ENCODE results near the gene LMNTD2. TPM values are rescaled to one million over a fixed set of nuclear protein-coding genes. Genes with fewer than 3 reads are reported as not detected.

LMNTD2 gene
- total and polyA plus RNA-seq, 3 experiments from 2014 or later: 1.1 to 2.4 (median 1.2) TPM

GRCh38 chr11:593347-593746 lies 32.8 kb upstream of the LMNTD2 start:
- Histone ChIP-seq H3K4me1 (ENCODE audit: insufficient read depth, low read length) (peaks cover 5% of the 10 kb centered on the region), H3K9me3 (ENCODE audit: low read length) (no peaks in the 10 kb centered on the region), H3K27ac (ENCODE audit: low read depth, low read length) (no peak overlapping the region), H3K4me3 (ENCODE audit: low read length) (no peak overlapping the region), H3K27me3 (ENCODE audit: insufficient read depth, low read length, poor library complexity, severe bottlenecking) (no peaks in the 10 kb centered on the region), H3K36me3 (ENCODE audit: insufficient read depth, low read length) (peaks cover 46% of the 10 kb centered on the region)
- no peak overlapping the region for H3K4me3 Mint-ChIP-seq
- H3K9me3 Mint-ChIP-seq: no peaks in the 10 kb centered on the region
- ChIA-PET POLR2A (no interaction called here), CTCF (no interaction called here)
- peak overlapping the region in 1 of 8 donors; percentile 27 for H3K27ac Mint-ChIP-seq
- H3K4me1 Mint-ChIP-seq: peaks cover 13 to 32% (median 24%) of the 10 kb centered on the region in 3 donors
- DNase-seq: no peak
- no peaks in the 10 kb centered on the region for H3K27me3 Mint-ChIP-seq
- H3K36me3 Mint-ChIP-seq: peaks cover 0 to 86% (median 22%) of the 10 kb centered on the region in 3 donors

GRCh38 chr11:592918-593317 lies 32.4 kb upstream of the LMNTD2 start:
- Mint-ChIP-seq H3K4me1 (peaks cover 18 to 36% (median 28%) of the 10 kb centered on the region in 3 donors), H3K27ac (no peak overlapping the region), H3K9me3 (no peaks in the 10 kb centered on the region), H3K27me3 (no peaks in the 10 kb centered on the region), H3K36me3 (peaks cover 0 to 88% (median 24%) of the 10 kb centered on the region in 3 donors), H3K4me3 (no peak overlapping the region)
- Histone ChIP-seq H3K36me3 (ENCODE audit: insufficient read depth, low read length) (peaks cover 46% of the 10 kb centered on the region), H3K27ac (ENCODE audit: low read depth, low read length) (no peak overlapping the region), H3K27me3 (ENCODE audit: insufficient read depth, low read length, poor library complexity, severe bottlenecking) (no peaks in the 10 kb centered on the region), H3K4me1 (ENCODE audit: insufficient read depth, low read length) (peaks cover 9% of the 10 kb centered on the region), H3K9me3 (ENCODE audit: low read length) (no peaks in the 10 kb centered on the region), H3K4me3 (ENCODE audit: low read length) (no peak overlapping the region)
- DNase-seq: no peak
- CTCF ChIA-PET: no interaction called here
- POLR2A ChIA-PET: no interaction called here

GRCh38 chr11:592501-592900 lies 32.0 kb upstream of the LMNTD2 start:
- H3K36me3 ChIP-seq (ENCODE audit: insufficient read depth, low read length): peaks cover 46% of the 10 kb centered on the region
- H3K4me3 ChIP-seq (ENCODE audit: low read length): no peak overlapping the region
- Mint-ChIP-seq H3K4me1 (peaks cover 22 to 41% (median 32%) of the 10 kb centered on the region in 3 donors), H3K27ac (peak overlapping the region in 1 of 8 donors; percentile 10), H3K27me3 (no peaks in the 10 kb centered on the region), H3K36me3 (peaks cover 0 to 90% (median 24%) of the 10 kb centered on the region in 3 donors), H3K9me3 (no peaks in the 10 kb centered on the region), H3K4me3 (no peak overlapping the region)
- ChIA-PET CTCF (no interaction called here), POLR2A (no interaction called here)
- peaks cover 13% of the 10 kb centered on the region for H3K4me1 ChIP-seq (ENCODE audit: insufficient read depth, low read length)
- no peaks in the 10 kb centered on the region for H3K27me3 ChIP-seq (ENCODE audit: insufficient read depth, low read length, poor library complexity, severe bottlenecking)
- no peaks in the 10 kb centered on the region for H3K9me3 ChIP-seq (ENCODE audit: low read length)
- DNase-seq: no peak
- no peak overlapping the region for H3K27ac ChIP-seq (ENCODE audit: low read depth, low read length)

DNA sequence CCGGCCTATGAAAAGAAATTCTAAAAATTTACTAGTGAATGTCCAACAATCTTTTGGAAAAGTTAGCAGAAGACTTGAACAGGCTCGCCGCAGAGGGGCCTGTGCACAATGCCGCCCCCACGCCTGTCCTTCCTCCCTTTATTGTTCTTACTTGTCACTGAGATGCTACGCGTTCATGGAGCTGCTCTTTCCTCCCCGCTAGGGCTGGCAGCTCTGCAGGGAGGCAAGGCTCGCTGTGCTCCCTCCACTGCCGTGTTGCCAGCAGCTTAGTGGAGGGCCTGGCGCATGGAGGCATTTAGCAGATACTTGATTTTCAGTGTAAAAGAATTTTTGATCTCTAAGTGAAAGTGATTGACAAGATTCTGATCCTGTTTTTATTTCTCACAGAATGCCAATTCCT lies 30.5 kb upstream of the LMNTD2 start:
- no peak for DNase-seq
- Histone ChIP-seq H3K36me3 (ENCODE audit: insufficient read depth, low read length) (peaks cover 41% of the 10 kb centered on the region), H3K4me1 (ENCODE audit: insufficient read depth, low read length) (peaks cover 22% of the 10 kb centered on the region), H3K9me3 (ENCODE audit: low read length) (no peaks in the 10 kb centered on the region), H3K27ac (ENCODE audit: low read depth, low read length) (no peak overlapping the region), H3K4me3 (ENCODE audit: low read length) (no peak overlapping the region), H3K27me3 (ENCODE audit: insufficient read depth, low read length, poor library complexity, severe bottlenecking) (no peaks in the 10 kb centered on the region)
- CTCF ChIA-PET: no interaction called here
- Mint-ChIP-seq H3K27me3 (no peaks in the 10 kb centered on the region), H3K4me1 (peaks cover 23 to 40% (median 35%) of the 10 kb centered on the region in 3 donors), H3K27ac (peak overlapping the region in 4 of 8 donors; percentile 6 to 64 (median 41)), H3K36me3 (peaks cover 0 to 90% (median 22%) of the 10 kb centered on the region in 3 donors), H3K9me3 (no peaks in the 10 kb centered on the region), H3K4me3 (no peak overlapping the region)
- POLR2A ChIA-PET: interaction anchor here (0.8 to 1.0 kb wide), 2 partner anchors 15 to 21 kb away, joined by 3 to 4 read pairs; partner anchors contain the start of gene PHRF1

DNA sequence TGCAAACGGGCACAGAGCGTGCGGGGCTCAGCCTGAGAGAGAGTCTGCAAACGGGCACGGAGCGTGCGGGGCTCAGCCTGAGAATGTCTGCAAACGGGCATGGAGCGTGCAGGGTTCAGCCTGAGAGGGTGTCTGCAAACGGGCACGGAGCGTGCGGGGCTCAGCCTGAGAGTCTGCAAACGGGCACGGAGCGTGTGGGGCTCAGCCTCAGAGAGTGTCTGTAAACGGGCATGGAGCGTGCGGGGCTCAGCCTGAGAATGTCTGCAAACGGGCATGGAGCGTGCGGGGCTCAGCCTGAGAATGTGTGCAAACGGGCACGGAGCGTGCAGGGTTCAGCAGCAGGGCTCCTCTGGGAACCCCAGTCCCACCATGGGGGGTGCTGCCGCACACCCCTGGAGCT lies 29.3 kb upstream of the LMNTD2 start:
- CTCF ChIA-PET: interaction anchor here (1.1 kb wide), 1 partner anchor 136 kb away, joined by 3 read pairs; no protein-coding TSS in a partner anchor
- peaks cover 21 to 35% (median 32%) of the 10 kb centered on the region in 3 donors for H3K4me1 Mint-ChIP-seq
- Histone ChIP-seq H3K27me3 (ENCODE audit: insufficient read depth, low read length, poor library complexity, severe bottlenecking) (no peaks in the 10 kb centered on the region), H3K9me3 (ENCODE audit: low read length) (no peaks in the 10 kb centered on the region), H3K4me1 (ENCODE audit: insufficient read depth, low read length) (peaks cover 22% of the 10 kb centered on the region), H3K36me3 (ENCODE audit: insufficient read depth, low read length) (peaks cover 41% of the 10 kb centered on the region), H3K4me3 (ENCODE audit: low read length) (no peak overlapping the region), H3K27ac (ENCODE audit: low read depth, low read length) (no peak overlapping the region)
- POLR2A ChIA-PET: no interaction called here
- no peaks in the 10 kb centered on the region for H3K9me3 Mint-ChIP-seq
- peak overlapping the region in 3 of 8 donors; percentile 15 to 97 (median 47) for H3K27ac Mint-ChIP-seq
- peaks cover 0 to 80% (median 22%) of the 10 kb centered on the region in 3 donors for H3K36me3 Mint-ChIP-seq
- DNase-seq: no peak
- H3K27me3 Mint-ChIP-seq: no peaks in the 10 kb centered on the region
- no peak overlapping the region for H3K4me3 Mint-ChIP-seq

DNA sequence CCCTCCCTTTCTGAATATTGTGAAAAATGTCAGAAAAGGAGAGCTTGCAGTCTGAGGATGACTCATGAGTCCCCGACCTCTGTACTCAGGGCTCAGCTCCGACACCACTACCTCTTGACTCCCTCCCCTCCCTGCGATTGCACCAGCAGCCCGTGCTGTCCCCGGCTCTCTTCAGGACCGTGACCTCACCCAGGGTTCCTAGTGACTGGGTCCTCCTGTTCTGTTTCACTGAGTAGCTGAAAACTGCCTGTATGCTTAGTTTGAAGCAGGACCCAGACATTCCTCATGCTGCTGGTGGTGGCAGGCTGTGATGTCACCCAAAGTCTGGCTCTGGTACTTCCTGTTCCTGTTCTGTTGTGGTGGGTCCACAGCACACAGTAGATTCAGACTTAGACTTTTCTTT lies 27.4 kb upstream of the LMNTD2 start:
- Mint-ChIP-seq H3K9me3 (no peaks in the 10 kb centered on the region), H3K4me3 (peak overlapping the region; percentile 60 to 89 (median 80)), H3K27ac (peak overlapping the region; percentile 97 to 100 (median 100)), H3K4me1 (peaks cover 21 to 38% (median 32%) of the 10 kb centered on the region in 3 donors), H3K27me3 (no peaks in the 10 kb centered on the region), H3K36me3 (peaks cover 0 to 75% (median 18%) of the 10 kb centered on the region in 3 donors)
- Histone ChIP-seq H3K4me3 (ENCODE audit: low read length) (no peak overlapping the region), H3K9me3 (ENCODE audit: low read length) (no peaks in the 10 kb centered on the region), H3K27ac (ENCODE audit: low read depth, low read length) (peak overlapping the region; percentile 46), H3K4me1 (ENCODE audit: insufficient read depth, low read length) (peaks cover 22% of the 10 kb centered on the region), H3K27me3 (ENCODE audit: insufficient read depth, low read length, poor library complexity, severe bottlenecking) (no peaks in the 10 kb centered on the region), H3K36me3 (ENCODE audit: insufficient read depth, low read length) (peaks cover 38% of the 10 kb centered on the region)
- ChIA-PET POLR2A (interaction anchor here (0.8 to 1.6 kb wide), 2 partner anchors 12 to 28 kb away, joined by 4 to 8 read pairs; partner anchors contain the start of genes IRF7 and PHRF1), CTCF (interaction anchor here (0.8 to 1.8 kb wide), 4 partner anchors 25 to 119 kb away, joined by 3 to 4 read pairs (median 3); partner anchors contain the start of gene HRAS)
- DNase-seq: peak; percentile 55 to 88 (median 81)

- H3K36me3 ChIP-seq (ENCODE audit: insufficient read depth, low read length): peaks cover 35% of the 10 kb centered on the region
- peaks cover 21 to 38% (median 32%) of the 10 kb centered on the region in 3 donors for H3K4me1 Mint-ChIP-seq
- peak overlapping the region in 5 of 7 donors; percentile 79 to 89 (median 81) for H3K4me3 Mint-ChIP-seq
- POLR2A ChIA-PET: interaction anchor here (0.8 to 1.6 kb wide), 2 partner anchors 12 to 28 kb away, joined by 4 to 8 read pairs; partner anchors contain the start of genes IRF7 and PHRF1
- peaks cover 0 to 74% (median 18%) of the 10 kb centered on the region in 3 donors for H3K36me3 Mint-ChIP-seq
- peak overlapping the region; percentile 46 for H3K27ac ChIP-seq (ENCODE audit: low read depth, low read length)
- H3K4me1 ChIP-seq (ENCODE audit: insufficient read depth, low read length): peaks cover 22% of the 10 kb centered on the region
- CTCF ChIA-PET: interaction anchor here (0.8 to 1.8 kb wide), 4 partner anchors 26 to 119 kb away, joined by 3 to 4 read pairs (median 3); partner anchors contain the start of gene HRAS
- no peaks in the 10 kb centered on the region for H3K27me3 Mint-ChIP-seq
- no peak for DNase-seq
- no peak overlapping the region for H3K4me3 ChIP-seq (ENCODE audit: low read length)
- H3K27me3 ChIP-seq (ENCODE audit: insufficient read depth, low read length, poor library complexity, severe bottlenecking): no peaks in the 10 kb centered on the region
- H3K27ac Mint-ChIP-seq: peak overlapping the region; percentile 97 to 100 (median 100)
- H3K9me3 Mint-ChIP-seq: no peaks in the 10 kb centered on the region
- no peaks in the 10 kb centered on the region for H3K9me3 ChIP-seq (ENCODE audit: low read length)
Measured at GRCh38 chr11:587546-587945, 27.0 kb upstream of the LMNTD2 start.
